Measurements from ENCODE around the gene RIOK2.

RIOK2 gene

DNA sequence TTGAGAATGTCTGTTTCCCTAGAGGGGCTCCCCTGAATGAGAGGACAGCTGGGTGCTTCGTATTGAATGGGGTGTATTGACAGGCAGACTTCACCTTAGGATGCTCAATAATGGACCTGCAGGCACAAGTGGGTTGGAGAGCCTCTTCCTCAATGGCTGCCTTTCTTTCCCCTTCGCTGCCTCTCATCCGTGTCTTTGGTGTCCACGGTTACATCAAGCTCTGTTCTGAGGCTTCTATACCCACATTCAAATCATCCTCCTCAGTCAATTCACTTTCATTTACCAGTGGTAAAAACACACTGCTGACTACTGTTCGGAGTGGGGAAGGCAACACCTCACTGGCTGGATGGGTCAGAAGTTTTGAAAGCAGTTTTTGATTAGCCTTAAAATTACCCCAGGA is 61.2 kb downstream of the RIOK2 start:
- no peak for DNase-seq

DNA sequence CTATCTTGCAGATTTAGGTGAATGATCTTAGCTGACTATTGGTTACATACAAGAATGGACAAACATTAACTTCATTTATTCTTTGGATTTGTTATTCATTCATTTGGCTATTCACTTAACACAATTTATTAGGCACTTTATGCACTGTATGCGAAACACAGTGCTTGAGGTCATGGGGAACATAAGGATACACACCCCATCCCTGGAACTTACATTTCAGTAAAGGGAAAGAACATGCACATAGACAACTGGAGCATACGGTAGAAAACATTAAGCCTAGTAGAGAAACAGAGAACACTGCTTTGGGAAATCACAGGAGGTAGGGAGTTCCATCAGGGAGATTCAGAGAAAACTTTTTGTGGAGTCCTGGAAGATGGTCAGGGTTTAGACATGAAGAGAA is 62.9 kb downstream of the RIOK2 start:
- DNase-seq, result no peak

DNA sequence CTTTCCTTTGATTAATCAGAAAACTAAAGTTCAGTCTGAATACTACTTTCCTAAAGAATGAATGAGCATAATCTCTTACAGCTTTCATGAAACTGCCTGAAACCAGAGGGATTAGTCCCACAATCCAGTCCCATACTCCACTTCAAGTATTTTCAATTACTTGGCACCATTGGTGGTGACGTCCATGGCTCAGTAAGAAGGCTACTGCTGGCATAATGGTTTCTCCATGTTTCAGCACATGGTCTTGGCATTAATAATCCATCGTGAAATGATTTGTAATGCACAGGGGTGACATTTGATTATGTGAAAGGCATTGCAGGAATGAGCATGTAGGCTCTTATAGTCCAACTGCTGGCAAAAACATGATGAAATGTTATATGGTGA is 64.0 kb downstream of the RIOK2 start:
- no peak for DNase-seq

DNA sequence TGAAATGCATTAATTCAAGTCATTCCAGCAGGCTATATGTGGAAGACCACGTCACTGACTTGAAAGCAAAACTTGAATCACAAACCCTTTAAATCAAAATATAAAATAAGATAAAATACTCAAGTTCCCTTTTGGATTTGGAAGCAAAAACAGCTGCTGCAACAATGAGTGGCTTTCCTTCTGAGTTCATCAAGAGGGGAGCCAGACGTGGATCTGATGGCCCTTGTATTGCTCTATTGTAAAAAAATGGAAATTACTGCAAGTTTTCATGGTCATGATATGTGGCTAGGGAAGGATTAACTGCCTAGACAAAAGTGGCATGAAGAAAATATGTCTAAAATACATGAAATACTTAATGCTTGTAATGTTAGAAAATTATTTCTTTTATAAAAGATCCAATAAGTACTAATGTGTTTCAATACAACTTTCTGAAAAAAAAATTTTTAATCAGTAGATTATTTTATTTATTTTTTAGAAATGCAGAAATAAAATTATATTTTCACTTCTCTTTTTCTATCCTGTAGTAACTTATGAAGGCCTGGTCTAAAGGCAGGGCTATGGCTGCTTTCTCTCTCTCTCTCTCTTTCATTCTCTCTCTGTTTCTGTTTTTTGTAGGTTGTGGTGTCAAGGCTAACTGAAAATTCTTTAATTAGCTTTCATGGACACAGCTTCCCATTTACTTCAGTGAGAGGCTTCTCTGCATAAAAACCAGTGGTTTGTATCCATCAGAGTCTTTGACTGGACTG is 64.6 kb downstream of the RIOK2 start:
- DNase-seq, result no peak

DNA sequence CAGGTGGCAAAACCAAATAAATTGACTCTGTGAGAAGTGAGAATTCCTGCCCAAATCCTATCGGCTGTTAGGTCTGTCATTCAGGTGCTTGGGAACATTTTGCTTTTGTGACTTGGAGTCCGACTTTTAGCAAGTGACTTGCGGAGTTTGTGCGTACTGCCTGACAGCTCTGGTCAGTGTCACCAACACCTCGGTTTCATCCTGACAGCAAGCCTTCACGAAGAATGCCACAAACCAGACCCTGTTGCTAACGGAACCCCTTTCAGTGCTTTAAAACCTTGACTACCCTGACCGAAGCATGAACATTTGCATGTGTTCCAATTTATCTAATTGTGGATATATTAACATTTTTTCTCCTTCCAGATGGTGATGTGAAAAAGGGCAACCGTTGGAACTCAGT is 67.1 kb downstream of the RIOK2 start:
- DNase-seq, result no peak

DNA sequence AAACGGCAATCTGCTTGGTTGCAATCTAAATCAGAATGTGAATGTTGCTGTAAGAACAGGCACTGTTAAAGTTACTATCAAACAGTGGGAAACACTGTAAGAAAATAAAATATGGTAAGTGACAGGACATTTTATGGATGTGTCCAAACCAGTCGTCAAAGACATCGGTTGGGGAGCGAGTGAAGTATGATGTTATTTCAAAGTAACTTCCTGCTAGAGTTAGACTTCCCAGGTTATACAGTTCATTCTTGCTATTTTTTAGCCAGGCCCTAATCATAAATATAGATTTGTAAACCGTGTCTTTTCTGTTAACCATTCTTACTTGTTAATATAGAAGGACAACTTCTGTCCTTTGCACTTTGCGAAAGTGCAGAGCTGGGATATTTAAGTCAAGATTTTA is 70.8 kb downstream of the RIOK2 start:
- no peak for DNase-seq

DNA sequence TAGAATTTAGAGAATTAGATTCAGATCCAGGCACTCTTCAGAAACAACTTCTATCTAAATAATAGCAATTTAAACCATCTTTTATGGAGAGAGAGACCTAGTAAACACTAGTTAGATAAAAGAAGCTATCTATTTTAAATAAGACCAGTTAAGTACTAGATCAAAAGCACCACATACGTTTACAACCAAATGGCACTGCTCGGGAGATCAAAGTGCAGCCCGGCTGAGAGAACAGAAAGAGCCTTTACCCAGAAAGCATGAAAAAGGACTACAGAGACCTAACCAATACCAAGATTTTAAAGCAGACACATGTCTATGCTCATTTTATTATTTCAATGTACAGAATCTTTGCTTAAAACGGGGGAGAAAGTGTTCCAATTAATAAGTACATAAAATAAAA is 71.4 kb downstream of the RIOK2 start:
- DNase-seq, result no peak

DNA sequence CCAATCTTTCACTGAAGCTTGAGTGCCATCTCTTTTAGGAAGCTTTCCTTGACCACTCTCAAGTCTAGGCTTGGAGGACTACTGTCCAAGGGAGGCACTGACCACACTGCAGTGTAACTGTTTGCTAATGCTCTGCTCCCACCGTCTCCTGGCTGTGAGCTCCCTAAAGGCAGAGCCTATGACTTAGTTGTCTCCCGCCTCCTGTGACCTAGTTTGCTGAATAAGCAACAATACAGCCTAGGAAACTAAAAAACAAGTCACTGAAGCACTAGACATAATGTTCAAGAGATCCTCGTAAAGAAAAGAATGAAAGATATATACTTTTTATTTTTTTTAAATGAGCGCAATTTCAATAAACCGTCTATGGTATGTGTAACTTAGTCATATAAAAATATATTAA is 72.0 kb downstream of the RIOK2 start:
- DNase-seq, result no peak
